Measurements from ENCODE around the gene IGFL2.
"Not testable (repeated sequence)": the region's sequence is repeated elsewhere in the genome, so short reads cannot be mapped to it uniquely, and the experiment has no call there.

The IGFL2 gene

GRCh38 chr19:46181388-46181779 lies 33.3 kb downstream of the IGFL2 start:
- H3K27ac ChIP-seq, result no peak overlapping the region

GRCh38 chr19:46182476-46182875 lies 34.4 kb downstream of the IGFL2 start:
- H3K9me3 ChIP-seq, result no peaks in the 10 kb centered on the region
- H3K4me1 ChIP-seq (ENCODE audit: control insufficient read depth in 1 of 2, insufficient read depth in 1 of 2, low read depth in 1 of 2, low read length in 1 of 2), result no peaks in the 10 kb centered on the region
- H3K4me3 ChIP-seq (ENCODE audit: low read depth in 1 of 2, low read length in 1 of 2), result no peak overlapping the region
- no peaks in the 10 kb centered on the region for H3K36me3 ChIP-seq
- H3K27ac ChIP-seq, result no peak overlapping the region
- no peak for TF ChIP-seq CTCF (IDR thresholded peaks at IDR 0.05)
- H3K27me3 ChIP-seq, result peaks cover 53% of the 10 kb centered on the region

More at GRCh38 chr19:46181388-46181779, 33.3 kb downstream of the IGFL2 start:
- Histone ChIP-seq H3K4me3 (ENCODE audit: low read depth in 1 of 2, low read length in 1 of 2) (no peak overlapping the region), H3K36me3 (no peaks in the 10 kb centered on the region), H3K4me1 (ENCODE audit: control insufficient read depth in 1 of 2, insufficient read depth in 1 of 2, low read depth in 1 of 2, low read length in 1 of 2) (no peaks in the 10 kb centered on the region), H3K27me3 (peaks cover 59% of the 10 kb centered on the region), H3K9me3 (no peaks in the 10 kb centered on the region)
- TF ChIP-seq CTCF (IDR thresholded peaks at IDR 0.05), result no peak

GRCh38 chr19:46184775-46185710 lies 37.0 kb downstream of the IGFL2 start:
- peaks cover 67% of the 10 kb centered on the region for H3K27me3 ChIP-seq
- H3K36me3 ChIP-seq; H3K27ac ChIP-seq; H3K4me1 ChIP-seq (ENCODE audit: control insufficient read depth in 1 of 2, insufficient read depth in 1 of 2, low read depth in 1 of 2, low read length in 1 of 2); H3K9me3 ChIP-seq; H3K4me3 ChIP-seq (ENCODE audit: low read depth in 1 of 2, low read length in 1 of 2): not testable (repeated sequence)

- no peaks in the 10 kb centered on the region for H3K9me3 ChIP-seq
- H3K4me1 ChIP-seq (ENCODE audit: control insufficient read depth in 1 of 2, insufficient read depth in 1 of 2, low read depth in 1 of 2, low read length in 1 of 2), result no peaks in the 10 kb centered on the region
- peaks cover 69% of the 10 kb centered on the region for H3K27me3 ChIP-seq
- no peak overlapping the region for H3K27ac ChIP-seq
- no peaks in the 10 kb centered on the region for H3K36me3 ChIP-seq
- TF ChIP-seq CTCF (IDR thresholded peaks at IDR 0.05), result no peak
- no peak overlapping the region for H3K4me3 ChIP-seq (ENCODE audit: low read depth in 1 of 2, low read length in 1 of 2)
Observed at GRCh38 chr19:46186101-46186716, 38.2 kb downstream of the IGFL2 start.

- no peak for TF ChIP-seq CTCF (IDR thresholded peaks at IDR 0.05)
- no peaks in the 10 kb centered on the region for H3K9me3 ChIP-seq
- H3K4me3 ChIP-seq (ENCODE audit: low read depth in 1 of 2, low read length in 1 of 2), result no peak overlapping the region
- H3K27ac ChIP-seq, result no peak overlapping the region
- peaks cover 69% of the 10 kb centered on the region for H3K27me3 ChIP-seq
- no peaks in the 10 kb centered on the region for H3K36me3 ChIP-seq
- H3K4me1 ChIP-seq (ENCODE audit: control insufficient read depth in 1 of 2, insufficient read depth in 1 of 2, low read depth in 1 of 2, low read length in 1 of 2), result no peaks in the 10 kb centered on the region
Observed at GRCh38 chr19:46186717-46187101, 38.7 kb downstream of the IGFL2 start.

Data from neutrophil (primary cell).